ENCODE results near the gene ATP5PF. TPM values are rescaled to one million over a fixed set of nuclear protein-coding genes. Genes with fewer than 3 reads are reported as not detected.
"Not testable (repeated sequence)": the region's sequence is repeated elsewhere in the genome, so short reads cannot be mapped to it uniquely, and the experiment has no call there.

The ATP5PF gene
- total and polyA plus RNA-seq, 7 donors: 355 to 1,142 (median 424) TPM

DNA sequence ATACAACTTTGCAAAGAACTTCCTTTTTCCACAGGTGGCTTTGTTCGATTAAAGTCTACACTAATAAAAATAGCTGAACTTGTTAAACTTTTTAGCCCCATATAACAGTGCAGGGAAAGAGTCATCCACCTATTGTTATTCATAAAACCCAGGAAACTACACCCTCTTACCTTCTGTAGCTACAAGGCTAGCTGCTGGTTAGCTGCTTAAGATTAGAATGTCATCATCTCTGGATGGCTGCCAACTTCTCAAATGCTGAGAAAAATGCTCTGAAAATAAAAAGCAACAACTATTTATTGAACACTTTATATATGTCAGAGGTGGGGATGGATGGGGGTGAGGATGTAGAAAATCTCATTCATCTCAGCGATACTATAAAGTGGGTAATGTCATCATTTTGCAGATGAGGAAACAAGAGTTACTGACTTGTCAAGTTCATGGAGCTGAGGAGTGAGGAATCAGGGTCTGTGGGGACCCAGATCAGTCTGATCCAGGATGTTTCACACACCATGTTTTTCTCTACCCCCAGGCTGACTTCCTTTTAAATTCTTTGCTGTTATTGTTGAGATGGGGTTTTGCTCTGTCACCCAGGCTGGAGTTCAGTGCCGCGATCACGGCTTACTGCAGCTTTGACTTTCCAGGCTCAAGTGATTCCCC, 17.1 kb downstream of the ATP5PF start:
- peaks cover 4% of the 10 kb centered on the region for H3K4me1 ChIP-seq
- TF ChIP-seq, protein P1, sequence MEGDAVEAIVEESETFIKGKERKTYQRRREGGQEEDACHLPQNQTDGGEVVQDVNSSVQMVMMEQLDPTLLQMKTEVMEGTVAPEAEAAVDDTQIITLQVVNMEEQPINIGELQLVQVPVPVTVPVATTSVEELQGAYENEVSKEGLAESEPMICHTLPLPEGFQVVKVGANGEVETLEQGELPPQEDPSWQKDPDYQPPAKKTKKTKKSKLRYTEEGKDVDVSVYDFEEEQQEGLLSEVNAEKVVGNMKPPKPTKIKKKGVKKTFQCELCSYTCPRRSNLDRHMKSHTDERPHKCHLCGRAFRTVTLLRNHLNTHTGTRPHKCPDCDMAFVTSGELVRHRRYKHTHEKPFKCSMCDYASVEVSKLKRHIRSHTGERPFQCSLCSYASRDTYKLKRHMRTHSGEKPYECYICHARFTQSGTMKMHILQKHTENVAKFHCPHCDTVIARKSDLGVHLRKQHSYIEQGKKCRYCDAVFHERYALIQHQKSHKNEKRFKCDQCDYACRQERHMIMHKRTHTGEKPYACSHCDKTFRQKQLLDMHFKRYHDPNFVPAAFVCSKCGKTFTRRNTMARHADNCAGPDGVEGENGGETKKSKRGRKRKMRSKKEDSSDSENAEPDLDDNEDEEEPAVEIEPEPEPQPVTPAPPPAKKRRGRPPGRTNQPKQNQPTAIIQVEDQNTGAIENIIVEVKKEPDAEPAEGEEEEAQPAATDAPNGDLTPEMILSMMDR (IDR thresholded peaks at IDR 0.05): no peak
- no peaks in the 10 kb centered on the region for H3K9me3 ChIP-seq
- no peaks in the 10 kb centered on the region for H3K27me3 ChIP-seq (ENCODE audit: insufficient read depth in 3 of 3, low read length in 2 of 3)
- peaks cover 5 to 52% of the 10 kb centered on the region in 2 donors for H3K36me3 ChIP-seq (ENCODE audit: insufficient read depth in 1 of 2, low read depth in 1 of 2)
- intact Hi-C loops (cut with DNase I): no loop called here
- no peak for DNase-seq
- WGBS, 3 donors: 75 to 79% (median 77%) methylated on average over 5 of the region's 5 CpGs
- ATAC-seq: peak in 1 of 4 donors; percentile 47
- peak overlapping the region; percentile 50 for H3K27ac ChIP-seq
- no peak overlapping the region for H3K4me3 ChIP-seq

DNA sequence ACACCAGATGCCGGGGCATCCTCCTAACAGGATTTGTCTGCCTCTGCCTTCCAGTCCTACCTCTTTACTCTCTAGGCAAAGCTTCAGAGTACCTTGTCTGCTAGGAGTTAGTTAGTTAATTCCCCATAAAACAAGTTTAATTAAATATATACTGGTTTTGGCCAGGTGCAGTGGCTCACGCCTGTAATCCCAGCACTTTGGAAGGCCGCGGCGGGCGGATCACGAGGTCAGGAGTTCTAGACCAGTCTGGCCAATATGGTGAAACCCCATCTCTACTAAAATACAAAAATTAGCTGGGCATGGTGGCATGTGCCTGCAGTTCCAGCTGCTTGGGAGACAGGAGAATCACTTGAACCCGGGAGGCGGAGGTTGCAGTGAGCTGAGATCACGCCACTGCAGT, 20.6 kb downstream of the ATP5PF start:
- DNase-seq; H3K9me3 ChIP-seq; H3K27me3 ChIP-seq (ENCODE audit: insufficient read depth in 3 of 3, low read length in 2 of 3); H3K27ac ChIP-seq; H3K4me1 ChIP-seq; intact Hi-C loops (cut with DNase I); ATAC-seq; H3K4me3 ChIP-seq: not testable (repeated sequence)
- peaks cover 0 to 43% of the 10 kb centered on the region in 2 donors for H3K36me3 ChIP-seq (ENCODE audit: insufficient read depth in 1 of 2, low read depth in 1 of 2)
- WGBS, 3 donors: 96 to 98% (median 97%) methylated on average over 10 of the region's 10 CpGs

DNA sequence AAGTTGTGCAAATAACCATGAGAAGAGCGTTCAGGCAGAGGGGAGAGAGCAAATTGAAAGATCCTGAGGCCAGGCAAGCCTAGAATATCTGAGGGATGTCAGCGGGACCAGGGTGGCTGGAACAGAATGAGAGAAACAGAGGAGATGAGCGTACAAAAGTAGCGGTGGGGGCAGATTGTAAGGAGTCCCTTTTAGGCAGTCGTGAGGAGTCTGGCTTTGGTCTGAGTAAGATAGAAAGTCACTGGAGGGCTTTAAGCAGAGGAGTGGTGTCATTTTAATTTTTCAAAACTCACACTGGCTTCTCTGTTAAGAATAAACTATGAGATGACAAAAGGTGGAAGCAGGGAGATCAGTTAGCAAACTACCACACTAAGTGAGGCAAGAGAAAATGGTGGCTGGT, 24.2 kb downstream of the ATP5PF start:
- Histone ChIP-seq H3K36me3 (ENCODE audit: insufficient read depth in 1 of 2, low read depth in 1 of 2) (peaks cover 0 to 20% of the 10 kb centered on the region in 2 donors), H3K4me1 (no peaks in the 10 kb centered on the region), H3K4me3 (no peak overlapping the region), H3K9me3 (no peaks in the 10 kb centered on the region), H3K27me3 (ENCODE audit: insufficient read depth in 3 of 3, low read length in 2 of 3) (no peaks in the 10 kb centered on the region), H3K27ac (no peak overlapping the region)
- ATAC-seq: no peak
- no peak for DNase-seq
- intact Hi-C loops (cut with DNase I): no loop called here
- TF ChIP-seq, protein P1 (IDR thresholded peaks at IDR 0.05): no peak
- 87 to 96% (median 93%) methylated on average over 5 of the region's 5 CpGs for WGBS, 3 donors

DNA sequence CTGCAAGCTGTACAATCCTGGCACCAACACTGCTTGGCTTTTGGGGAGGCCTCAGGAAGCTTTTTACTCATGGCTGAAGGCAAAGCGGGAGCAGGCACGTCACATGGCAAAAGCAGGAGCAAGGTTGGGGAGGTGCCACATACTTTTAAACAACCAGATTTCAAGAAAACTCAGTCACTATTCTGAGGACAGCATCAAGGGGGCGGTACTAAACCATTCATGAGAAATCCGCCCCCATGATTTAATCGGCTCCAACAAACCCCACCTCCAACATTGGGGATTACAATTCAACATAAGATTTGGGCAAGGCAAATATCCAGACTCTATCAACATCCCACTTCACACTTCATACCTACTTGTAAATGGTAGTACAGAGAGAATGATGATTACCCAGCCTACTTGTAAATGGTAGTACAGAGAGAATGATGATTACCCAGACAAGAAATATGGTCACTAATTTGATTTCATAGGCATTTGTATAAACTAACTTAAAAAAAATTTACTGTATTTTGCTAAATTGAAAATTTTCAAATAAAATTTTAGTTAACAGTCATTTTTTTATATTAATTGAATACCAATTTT, 24.9 kb downstream of the ATP5PF start:
- peaks cover 0 to 12% of the 10 kb centered on the region in 2 donors for H3K36me3 ChIP-seq (ENCODE audit: insufficient read depth in 1 of 2, low read depth in 1 of 2)
- no peak overlapping the region for H3K27ac ChIP-seq
- intact Hi-C loops (cut with DNase I): loop anchor here (2.0 kb wide), 1 partner anchor 101 kb away; no protein-coding TSS in a partner anchor
- H3K4me1 ChIP-seq: no peaks in the 10 kb centered on the region
- H3K27me3 ChIP-seq (ENCODE audit: insufficient read depth in 3 of 3, low read length in 2 of 3): no peaks in the 10 kb centered on the region
- TF ChIP-seq, protein P1 (IDR thresholded peaks at IDR 0.05): no peak
- no peak for ATAC-seq
- no peaks in the 10 kb centered on the region for H3K9me3 ChIP-seq
- no peak overlapping the region for H3K4me3 ChIP-seq
- no peak for DNase-seq
- WGBS, 3 donors: 80 to 85% (median 82%) methylated on average over 5 of the region's 5 CpGs

DNA sequence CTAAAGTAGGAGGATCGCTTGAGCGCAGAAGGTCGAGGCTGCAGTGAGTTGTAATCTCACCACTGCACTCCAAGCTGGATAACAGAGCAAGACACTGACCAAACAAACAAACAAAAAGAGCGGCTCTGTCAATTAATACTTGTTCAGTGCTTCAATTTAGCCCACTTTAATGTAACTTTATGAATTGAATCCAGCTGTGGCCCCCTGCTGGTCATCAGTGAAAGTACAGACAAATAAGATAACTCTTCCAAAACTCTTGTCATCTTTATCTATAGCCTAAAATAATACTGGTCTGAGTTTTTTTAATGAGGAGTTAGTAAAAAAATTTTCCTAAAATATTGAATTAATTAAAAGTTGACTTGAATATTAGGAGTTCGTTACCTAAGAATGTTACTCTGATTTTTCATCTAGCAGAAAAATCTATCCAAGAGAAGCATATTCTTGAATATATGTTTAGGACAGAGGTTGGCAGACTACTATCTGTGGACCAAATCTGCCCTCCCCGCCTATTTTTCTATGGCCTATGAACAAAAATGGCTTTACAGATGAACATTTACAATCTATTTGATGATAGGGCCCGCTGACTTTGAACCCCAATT, 26.1 kb downstream of the ATP5PF start:
- WGBS, 3 donors: 61 to 64% (median 63%) methylated on average over 7 of the region's 7 CpGs

More for the DNA sequence above, 26.1 kb downstream of the ATP5PF start:
- ATAC-seq: peak in 2 of 4 donors; percentile 40 to 70
- Histone ChIP-seq H3K4me1 (no peaks in the 10 kb centered on the region), H3K27me3 (ENCODE audit: insufficient read depth in 3 of 3, low read length in 2 of 3) (no peaks in the 10 kb centered on the region), H3K27ac (no peak overlapping the region), H3K9me3 (no peaks in the 10 kb centered on the region), H3K4me3 (no peak overlapping the region), H3K36me3 (ENCODE audit: insufficient read depth in 1 of 2, low read depth in 1 of 2) (peaks cover 0 to 12% of the 10 kb centered on the region in 2 donors)
- no peak for DNase-seq
- intact Hi-C loops (cut with DNase I): loop anchor here (2.0 kb wide), 1 partner anchor 100 kb away; no protein-coding TSS in a partner anchor
- TF ChIP-seq, protein P1 (IDR thresholded peaks at IDR 0.05): peak; percentile 83
